ENCODE results near the gene ZNF423.
"Not testable (repeated sequence)": the region's sequence is repeated elsewhere in the genome, so short reads cannot be mapped to it uniquely, and the experiment has no call there.

Gene ZNF423

GRCh38 chr16:49874613-49875237, 18.8 kb upstream of the ZNF423 start:
- no peak for TF ChIP-seq CTCF (IDR thresholded peaks at IDR 0.05; ENCODE audit: insufficient read depth, low read length, missing control alignments)
- no peak overlapping the region for H3K4me3 ChIP-seq (ENCODE audit: low read depth, low read length)
- ChIA-PET CTCF (interaction anchor here (2.6 to 2.9 kb wide), 2 partner anchors 9 to 17 kb away, joined by 8 to 15 read pairs; partner anchors contain the start of gene ZNF423), POLR2A (no interaction called here)
- no peak for DNase-seq (ENCODE audit: low read depth, low spot score)

GRCh38 chr16:49871824-49872223, 15.9 kb upstream of the ZNF423 start:
- DNase-seq (ENCODE audit: low read depth, low spot score); H3K4me3 ChIP-seq (ENCODE audit: low read depth, low read length); POLR2A ChIA-PET: not testable (repeated sequence)
- CTCF ChIA-PET = interaction anchor here (2.1 kb wide), 1 partner anchor 13 kb away, joined by 4 read pairs; no protein-coding TSS in a partner anchor

- H3K4me3 ChIP-seq (ENCODE audit: low read depth, low read length) = no peak overlapping the region
- TF ChIP-seq CTCF (IDR thresholded peaks at IDR 0.05; ENCODE audit: insufficient read depth, low read length, missing control alignments) = no peak
- CTCF ChIA-PET = interaction anchor here (1.6 kb wide), 1 partner anchor 12 kb away, joined by 4 read pairs; no protein-coding TSS in a partner anchor
- POLR2A ChIA-PET = no interaction called here
- DNase-seq (ENCODE audit: low read depth, low spot score) = no peak
These were observed 13.8 kb upstream of the ZNF423 start for GRCh38 chr16:49869731-49870130.

- TF ChIP-seq CTCF (IDR thresholded peaks at IDR 0.05; ENCODE audit: insufficient read depth, low read length, missing control alignments) = no peak
- ChIA-PET POLR2A (no interaction called here), CTCF (interaction anchor here (1.1 to 1.6 kb wide), 2 partner anchors 9 to 11 kb away, joined by 3 to 4 read pairs; no protein-coding TSS in a partner anchor)
- DNase-seq (ENCODE audit: low read depth, low spot score) = no peak
- H3K4me3 ChIP-seq (ENCODE audit: low read depth, low read length) = no peak overlapping the region
These were observed 12.1 kb upstream of the ZNF423 start for GRCh38 chr16:49867796-49868668.

GRCh38 chr16:49867234-49867633, 11.3 kb upstream of the ZNF423 start:
- no peak overlapping the region for H3K4me3 ChIP-seq (ENCODE audit: low read depth, low read length)
- ChIA-PET POLR2A (no interaction called here), CTCF (interaction anchor here (1.5 kb wide), 1 partner anchor 10 kb away, joined by 4 read pairs; no protein-coding TSS in a partner anchor)
- no peak for DNase-seq (ENCODE audit: low read depth, low spot score)
- TF ChIP-seq CTCF (IDR thresholded peaks at IDR 0.05; ENCODE audit: insufficient read depth, low read length, missing control alignments) = no peak

GRCh38 chr16:49866595-49867071, 10.7 kb upstream of the ZNF423 start:
- H3K4me3 ChIP-seq (ENCODE audit: low read depth, low read length) = no peak overlapping the region
- TF ChIP-seq CTCF (IDR thresholded peaks at IDR 0.05; ENCODE audit: insufficient read depth, low read length, missing control alignments) = no peak
- CTCF ChIA-PET = interaction anchor here (1.5 kb wide), 1 partner anchor 11 kb away, joined by 4 read pairs; no protein-coding TSS in a partner anchor
- POLR2A ChIA-PET = no interaction called here
- no peak for DNase-seq (ENCODE audit: low read depth, low spot score)

All from AG04449 (cell line).